ENCODE results near the gene ZSCAN32.

DNA sequence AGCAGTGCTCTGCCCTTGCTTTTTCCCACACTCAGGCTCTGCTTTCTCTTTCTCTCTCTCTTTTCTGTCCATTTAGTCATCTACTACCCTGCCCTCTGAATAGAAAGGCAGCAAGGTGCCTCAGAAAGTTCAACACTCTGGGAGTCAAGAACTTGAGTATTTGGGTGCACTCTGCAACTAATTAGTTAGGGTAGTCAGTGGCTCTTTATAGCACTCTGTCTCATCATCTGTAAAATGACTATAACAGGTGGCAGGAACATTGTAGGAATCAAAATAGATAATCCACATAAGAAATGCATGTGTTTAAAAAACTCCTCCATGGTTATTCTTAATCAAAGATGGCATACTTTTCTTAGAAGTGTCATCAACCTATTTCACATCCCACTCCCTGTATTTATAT, 37.9 kb downstream of the ZSCAN32 start:
- TF ChIP-seq, protein P1, sequence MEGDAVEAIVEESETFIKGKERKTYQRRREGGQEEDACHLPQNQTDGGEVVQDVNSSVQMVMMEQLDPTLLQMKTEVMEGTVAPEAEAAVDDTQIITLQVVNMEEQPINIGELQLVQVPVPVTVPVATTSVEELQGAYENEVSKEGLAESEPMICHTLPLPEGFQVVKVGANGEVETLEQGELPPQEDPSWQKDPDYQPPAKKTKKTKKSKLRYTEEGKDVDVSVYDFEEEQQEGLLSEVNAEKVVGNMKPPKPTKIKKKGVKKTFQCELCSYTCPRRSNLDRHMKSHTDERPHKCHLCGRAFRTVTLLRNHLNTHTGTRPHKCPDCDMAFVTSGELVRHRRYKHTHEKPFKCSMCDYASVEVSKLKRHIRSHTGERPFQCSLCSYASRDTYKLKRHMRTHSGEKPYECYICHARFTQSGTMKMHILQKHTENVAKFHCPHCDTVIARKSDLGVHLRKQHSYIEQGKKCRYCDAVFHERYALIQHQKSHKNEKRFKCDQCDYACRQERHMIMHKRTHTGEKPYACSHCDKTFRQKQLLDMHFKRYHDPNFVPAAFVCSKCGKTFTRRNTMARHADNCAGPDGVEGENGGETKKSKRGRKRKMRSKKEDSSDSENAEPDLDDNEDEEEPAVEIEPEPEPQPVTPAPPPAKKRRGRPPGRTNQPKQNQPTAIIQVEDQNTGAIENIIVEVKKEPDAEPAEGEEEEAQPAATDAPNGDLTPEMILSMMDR (IDR thresholded peaks at IDR 0.05) = no peak
- TF ChIP-seq POLR2A (IDR thresholded peaks at IDR 0.05) = no peak
- no peak for TF ChIP-seq POLR2AphosphoS5 (IDR thresholded peaks at IDR 0.05; ENCODE audit: insufficient read depth in 1 of 2, low read depth in 1 of 2)

All from vagina (tissue), 2 donors.